ENCODE results near the gene ABCA4.

Gene ABCA4

GRCh38 chr1:94143809-94144176 lies 22.8 kb upstream of the ABCA4 start:
- Histone ChIP-seq H3K27me3 (peaks cover 5% of the 10 kb centered on the region), H3K4me1 (ENCODE audit: control insufficient read depth in 1 of 2, insufficient read depth in 1 of 2, low read depth in 1 of 2, low read length in 1 of 2) (no peaks in the 10 kb centered on the region), H3K27ac (no peak overlapping the region), H3K4me3 (ENCODE audit: low read depth in 1 of 2, low read length in 1 of 2) (no peak overlapping the region), H3K9me3 (no peaks in the 10 kb centered on the region), H3K36me3 (no peaks in the 10 kb centered on the region)
- no peak for TF ChIP-seq CTCF (IDR thresholded peaks at IDR 0.05)

GRCh38 chr1:94143173-94143808 lies 22.3 kb upstream of the ABCA4 start:
- H3K36me3 ChIP-seq, result no peaks in the 10 kb centered on the region
- no peak for TF ChIP-seq CTCF (IDR thresholded peaks at IDR 0.05)
- H3K4me1 ChIP-seq (ENCODE audit: control insufficient read depth in 1 of 2, insufficient read depth in 1 of 2, low read depth in 1 of 2, low read length in 1 of 2), result no peaks in the 10 kb centered on the region
- no peaks in the 10 kb centered on the region for H3K9me3 ChIP-seq
- no peak overlapping the region for H3K4me3 ChIP-seq (ENCODE audit: low read depth in 1 of 2, low read length in 1 of 2)
- peaks cover 5% of the 10 kb centered on the region for H3K27me3 ChIP-seq
- no peak overlapping the region for H3K27ac ChIP-seq

GRCh38 chr1:94142583-94142982 lies 21.6 kb upstream of the ABCA4 start:
- peaks cover 5% of the 10 kb centered on the region for H3K27me3 ChIP-seq
- no peaks in the 10 kb centered on the region for H3K9me3 ChIP-seq
- no peaks in the 10 kb centered on the region for H3K36me3 ChIP-seq
- no peaks in the 10 kb centered on the region for H3K4me1 ChIP-seq (ENCODE audit: control insufficient read depth in 1 of 2, insufficient read depth in 1 of 2, low read depth in 1 of 2, low read length in 1 of 2)
- no peak overlapping the region for H3K27ac ChIP-seq
- no peak for TF ChIP-seq CTCF (IDR thresholded peaks at IDR 0.05)
- no peak overlapping the region for H3K4me3 ChIP-seq (ENCODE audit: low read depth in 1 of 2, low read length in 1 of 2)

- no peaks in the 10 kb centered on the region for H3K36me3 ChIP-seq
- H3K27me3 ChIP-seq, result peaks cover 5% of the 10 kb centered on the region
- TF ChIP-seq CTCF (IDR thresholded peaks at IDR 0.05), result no peak
- H3K4me1 ChIP-seq (ENCODE audit: control insufficient read depth in 1 of 2, insufficient read depth in 1 of 2, low read depth in 1 of 2, low read length in 1 of 2), result no peaks in the 10 kb centered on the region
- no peak overlapping the region for H3K4me3 ChIP-seq (ENCODE audit: low read depth in 1 of 2, low read length in 1 of 2)
- no peaks in the 10 kb centered on the region for H3K9me3 ChIP-seq
- H3K27ac ChIP-seq, result no peak overlapping the region
These were observed 21.1 kb upstream of the ABCA4 start for GRCh38 chr1:94142022-94142421.

GRCh38 chr1:94132111-94132510 lies 11.2 kb upstream of the ABCA4 start:
- no peak for TF ChIP-seq CTCF (IDR thresholded peaks at IDR 0.05)
- Histone ChIP-seq H3K9me3 (no peaks in the 10 kb centered on the region), H3K27me3 (peaks cover 14% of the 10 kb centered on the region), H3K27ac (no peak overlapping the region), H3K4me3 (ENCODE audit: low read depth in 1 of 2, low read length in 1 of 2) (no peak overlapping the region), H3K36me3 (no peaks in the 10 kb centered on the region), H3K4me1 (ENCODE audit: control insufficient read depth in 1 of 2, insufficient read depth in 1 of 2, low read depth in 1 of 2, low read length in 1 of 2) (no peaks in the 10 kb centered on the region)

All from neutrophil (primary cell).